GM19397 (cell line): ENCODE measurements around the gene MSANTD7.
A peak's percentile ranks its signal among the peaks of the same experiment; 100 is the strongest.
"Not testable (repeated sequence)": the region's sequence is repeated elsewhere in the genome, so short reads cannot be mapped to it uniquely, and the experiment has no call there.

ENCODE experiments used
- ATAC-seq: cut with Tn5 transposase; IDR thresholded peaks from one replicate; pipeline ENCODE4 v1.9.1; 2021; ENCODE audit warnings: mild to moderate bottlenecking, moderate library complexity; ENCODE audit not compliant: unreplicated experiment

Gene MSANTD7

GRCh38 chr10:14837757-14838581 lies at the start of gene MSANTD7, which contains the start of the genes CDNF and HSPA14:
MSANTD7 (plus strand) TSS chr10:14838306; CDS start chr10:14842285, 3,979 bp downstream.
CDNF (minus strand) TSS chr10:14838037; CDS start chr10:14837946, 91 bp downstream.
HSPA14 (plus strand) TSS chr10:14838306; CDS start chr10:14838403, 97 bp downstream.
- peak; percentile 95 for ATAC-seq

GRCh38 chr10:14798636-14799035 lies 39.5 kb upstream of the MSANTD7 start:
- ATAC-seq: no peak

DNA sequence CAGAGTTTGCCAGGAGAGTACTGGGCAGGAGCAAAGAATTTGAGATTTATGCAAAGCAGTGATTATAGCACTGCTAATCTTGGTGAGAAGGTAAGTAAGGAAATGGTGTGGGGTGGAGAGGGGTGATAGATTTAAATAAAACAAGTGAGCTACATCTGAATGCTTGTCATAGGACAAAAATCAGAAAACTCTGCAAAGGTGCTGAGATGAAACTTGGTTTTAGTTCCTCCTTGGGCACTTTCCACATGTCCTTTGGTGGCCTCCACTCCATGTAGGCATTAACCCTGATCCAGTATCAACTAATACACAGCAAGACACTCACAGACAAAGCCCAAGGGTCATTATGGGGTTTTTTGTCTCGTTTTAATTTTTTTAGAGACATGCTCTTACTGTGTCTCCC lies 37.7 kb upstream of the MSANTD7 start:
- no peak for ATAC-seq

DNA sequence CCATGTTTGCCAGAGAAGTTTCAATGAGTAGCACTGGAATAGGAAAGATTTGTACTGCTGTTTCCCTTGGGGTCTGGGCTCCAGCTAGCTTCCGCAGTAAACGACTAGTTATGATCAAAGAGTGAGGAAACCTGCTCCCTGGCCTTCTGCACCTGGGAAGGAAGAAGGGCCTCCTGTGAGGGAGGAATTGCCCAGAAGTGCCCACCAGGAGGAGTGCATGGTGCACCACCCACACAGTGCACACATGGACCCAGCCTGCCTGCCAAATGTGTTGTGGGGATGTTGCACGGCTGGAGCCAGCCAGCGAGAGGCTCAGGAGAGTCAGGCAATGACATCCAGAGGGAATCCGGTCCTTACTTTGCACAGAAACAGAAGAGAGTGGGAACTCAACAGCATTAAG lies 36.4 kb upstream of the MSANTD7 start:
- ATAC-seq: no peak

DNA sequence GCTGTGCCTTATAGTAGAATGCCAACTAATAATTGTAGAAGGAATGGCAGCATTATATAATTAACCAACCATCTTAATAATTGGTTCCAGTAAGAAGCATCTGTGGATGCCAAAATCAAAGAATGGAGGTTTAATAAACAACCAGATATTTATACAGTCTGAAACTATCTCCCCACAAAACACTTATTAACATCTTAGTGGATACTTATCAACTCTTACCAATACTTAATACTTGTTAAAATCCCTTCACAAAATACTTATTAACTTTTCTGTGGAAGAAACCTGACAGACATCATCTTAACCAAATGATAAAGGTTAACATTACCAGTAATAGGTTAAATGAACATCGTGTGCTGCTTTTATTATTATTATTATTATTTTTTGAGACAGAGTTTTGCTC lies 34.3 kb upstream of the MSANTD7 start:
- ATAC-seq: no peak

GRCh38 chr10:14806318-14806717 lies 31.8 kb upstream of the MSANTD7 start:
- ATAC-seq: no peak

DNA sequence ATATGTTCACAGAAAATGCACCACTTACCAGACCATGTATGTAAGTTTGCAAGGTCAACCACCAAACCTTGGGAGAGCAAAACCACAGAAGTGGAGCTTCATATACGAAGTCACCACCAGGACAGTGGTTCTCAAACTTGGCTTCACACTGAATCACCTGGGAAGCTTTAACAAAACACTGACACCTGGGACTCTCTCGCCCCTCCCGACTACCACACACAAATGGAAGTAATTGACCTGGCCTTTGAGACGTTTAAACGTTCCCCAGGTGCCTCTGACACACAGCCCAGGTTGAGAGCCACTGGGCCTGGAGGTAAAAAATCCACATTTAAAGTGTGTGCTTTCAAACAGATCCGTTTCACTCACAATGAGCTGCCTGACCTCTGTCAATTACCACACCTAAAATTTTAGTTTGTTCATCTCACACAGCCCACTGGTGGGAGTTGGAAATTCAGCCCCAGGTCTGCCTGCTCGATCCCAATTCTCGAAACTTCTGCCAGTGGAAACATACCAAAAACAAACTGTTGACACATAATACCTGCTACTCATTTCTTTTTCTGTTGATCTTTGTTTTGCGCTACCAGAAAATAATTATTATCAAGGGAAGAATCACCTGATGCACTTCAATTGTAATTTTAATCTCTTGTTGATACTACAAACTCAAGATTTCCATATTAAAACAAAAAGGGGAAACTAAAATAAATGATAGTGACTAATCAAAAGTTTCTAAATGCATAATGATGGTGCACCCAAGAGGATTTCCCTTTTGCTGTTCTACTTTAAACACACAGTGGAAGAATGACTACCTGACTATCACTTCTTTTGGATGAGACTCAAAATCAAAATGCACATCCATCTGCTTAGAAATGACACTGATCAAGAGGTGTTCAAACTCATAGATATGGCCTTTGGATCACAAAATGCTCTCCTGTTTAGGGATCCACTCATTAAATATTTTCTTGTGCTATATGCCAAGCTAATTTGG lies 26.8 kb upstream of the MSANTD7 start:
- ATAC-seq: no peak

GRCh38 chr10:14812271-14812670 lies 25.8 kb upstream of the MSANTD7 start:
- no peak for ATAC-seq

- ATAC-seq: no peak
Measured at GRCh38 chr10:14815681-14816080, 22.4 kb upstream of the MSANTD7 start.

DNA sequence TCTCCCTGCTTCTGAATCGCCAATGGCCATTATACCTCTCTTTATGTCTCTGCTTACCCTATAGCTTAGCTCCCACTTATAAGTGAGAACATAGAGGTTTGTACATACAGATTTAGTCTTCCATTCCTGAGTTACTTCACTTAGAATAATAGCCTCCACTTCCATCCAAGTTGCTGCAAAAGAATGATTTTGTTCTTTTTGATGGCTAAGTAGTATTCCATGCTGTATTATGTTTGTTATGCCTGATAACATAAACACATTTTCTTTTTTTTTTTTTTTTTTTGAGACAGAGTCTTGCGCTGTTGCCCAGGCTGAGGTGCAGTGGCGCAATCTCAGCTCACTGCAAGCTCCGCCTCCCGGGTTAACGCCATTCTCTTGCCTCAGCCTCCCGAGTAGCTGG lies 21.4 kb upstream of the MSANTD7 start:
- ATAC-seq: not testable (repeated sequence)

DNA sequence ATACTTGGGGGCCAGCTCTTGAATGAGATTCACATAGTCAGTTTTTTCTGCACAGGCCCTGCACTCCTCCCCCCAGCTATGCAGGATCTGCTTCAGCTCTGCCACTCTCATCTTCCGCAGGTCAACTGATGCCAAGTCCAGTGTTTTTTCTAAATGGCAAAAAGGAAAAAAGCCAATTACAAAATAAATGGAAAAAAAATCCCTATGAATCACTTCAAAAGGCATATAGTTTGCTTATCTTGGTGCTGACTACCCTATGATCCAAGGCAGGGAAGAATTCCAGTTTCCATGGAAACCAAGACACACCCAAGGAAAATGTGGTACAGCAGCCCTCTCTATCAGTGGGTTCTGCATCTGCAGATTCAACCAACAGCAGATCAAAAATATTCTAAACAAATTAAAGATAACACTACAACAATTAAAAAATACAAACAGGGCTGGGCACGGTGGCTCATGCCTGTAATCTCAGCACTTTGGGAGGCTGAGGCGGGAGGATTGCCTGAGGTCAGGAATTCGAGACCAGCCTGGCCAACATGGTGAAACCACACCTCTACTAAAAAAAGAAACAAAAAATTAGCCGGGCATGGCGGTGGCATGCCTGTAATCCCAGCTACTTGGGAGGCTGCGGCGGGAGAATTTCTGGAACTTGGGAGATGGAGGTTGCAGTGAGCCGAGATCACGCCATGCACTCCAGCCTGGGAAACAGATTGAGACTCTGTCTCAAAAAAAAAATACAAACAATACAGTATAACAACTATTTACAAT lies 17.9 kb upstream of the MSANTD7 start:
- ATAC-seq: no peak

GRCh38 chr10:14820775-14821154 lies 17.3 kb upstream of the MSANTD7 start:
- ATAC-seq: no peak

DNA sequence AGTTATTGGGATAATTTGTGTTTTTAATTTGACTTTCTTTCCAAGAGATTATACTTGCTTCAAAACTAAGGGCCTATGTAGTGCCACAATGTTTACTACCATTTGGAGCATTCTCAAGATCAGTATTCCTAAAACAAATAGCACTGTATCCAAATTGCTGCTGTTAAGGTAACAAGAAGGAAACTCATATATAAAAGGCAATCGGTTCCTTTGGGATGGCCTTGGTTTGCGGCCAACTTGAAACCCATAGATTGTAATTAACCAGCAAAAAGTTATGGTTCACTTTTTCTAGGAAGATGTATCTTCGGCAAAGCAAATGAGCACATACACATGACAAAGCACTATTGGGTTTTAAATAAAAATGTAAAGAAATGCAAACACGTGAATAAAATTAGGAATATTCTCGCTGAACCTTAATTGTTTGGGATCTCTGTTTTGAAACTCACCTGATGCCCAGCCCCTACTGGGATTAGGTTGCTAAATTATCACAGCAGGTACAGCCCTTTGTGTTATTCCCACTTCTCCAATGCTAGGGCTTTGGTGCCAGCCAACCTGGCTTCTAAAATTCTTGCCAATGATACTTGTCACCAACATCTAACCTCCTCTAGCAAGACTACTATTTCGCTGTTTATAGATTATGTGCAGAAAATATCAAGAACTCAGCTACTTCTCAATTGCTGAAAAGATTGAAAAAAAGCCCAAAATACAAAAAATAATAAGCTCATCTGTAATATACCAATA lies 16.3 kb upstream of the MSANTD7 start:
- no peak for ATAC-seq

DNA sequence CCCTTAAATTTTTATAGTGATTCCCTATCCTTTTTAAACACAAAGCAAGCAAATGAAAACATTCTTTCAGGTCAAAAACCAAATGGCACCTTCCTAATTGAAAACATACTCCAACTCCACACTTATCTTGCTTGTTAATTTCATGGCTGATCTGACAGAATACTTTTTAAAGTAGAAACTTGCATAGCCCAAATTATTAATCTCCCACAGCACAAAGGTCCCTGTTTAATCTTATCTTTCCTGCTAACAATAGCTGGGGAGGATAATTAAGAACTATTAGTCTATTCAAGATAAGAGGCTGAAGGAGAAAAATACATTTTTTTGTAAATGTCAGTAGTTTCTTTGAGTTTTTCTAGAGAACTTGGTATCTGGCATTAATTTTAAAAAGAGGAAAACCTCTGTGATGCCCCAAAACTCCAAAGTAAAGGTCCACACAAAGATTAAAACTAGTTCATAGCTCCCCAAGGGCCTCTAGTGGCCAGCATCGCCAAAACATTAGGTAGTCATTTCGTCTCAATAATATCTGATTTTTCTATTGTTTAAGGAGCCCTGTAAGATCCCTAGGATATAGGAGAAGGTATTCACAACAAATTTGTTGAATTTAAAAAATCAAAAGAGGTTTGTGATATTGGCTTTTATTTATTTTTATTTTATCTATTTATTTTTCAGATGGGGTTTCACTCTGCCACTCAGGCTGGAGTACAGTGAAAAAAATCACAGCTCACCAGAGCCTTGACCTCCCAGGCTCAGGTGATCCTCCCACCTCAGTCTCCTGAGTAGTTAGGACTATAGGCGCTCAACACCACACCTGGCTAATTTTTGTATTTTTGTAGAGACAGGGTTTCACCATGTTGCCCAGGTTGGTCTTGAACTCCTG lies 15.0 kb upstream of the MSANTD7 start:
- no peak for ATAC-seq

GRCh38 chr10:14823966-14824365 lies 14.1 kb upstream of the MSANTD7 start:
- ATAC-seq: no peak

GRCh38 chr10:14826076-14826829 lies 11.9 kb upstream of the MSANTD7 start:
- ATAC-seq: no peak

- ATAC-seq: no peak
Measured at GRCh38 chr10:14833106-14833505, 5.0 kb upstream of the MSANTD7 start.

- ATAC-seq: no peak
Measured at GRCh38 chr10:14836208-14836607, 1.9 kb upstream of the MSANTD7 start.
